Measurements from ENCODE around the gene TLE3.

DNA sequence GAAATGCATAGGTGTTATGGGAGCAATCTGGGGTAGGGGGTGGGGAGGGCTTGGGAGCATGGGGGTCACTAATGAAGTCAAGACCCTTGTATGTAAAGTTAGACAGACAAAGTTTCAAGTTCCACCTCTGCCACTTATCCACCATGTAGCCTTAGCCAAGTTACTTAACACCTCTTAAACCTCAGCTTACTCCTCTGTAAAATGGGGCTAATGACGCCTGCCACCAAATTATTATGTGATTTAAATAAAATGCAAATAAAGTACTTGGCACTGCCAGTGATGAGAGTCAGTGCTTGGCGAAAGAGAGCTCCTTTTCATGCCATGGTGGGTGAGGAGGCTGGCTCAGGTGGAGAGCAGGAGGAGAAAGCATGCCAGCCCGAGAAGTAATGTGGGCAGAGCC is 18.6 kb upstream of the TLE3 start:
- TF ChIP-seq BACH2 (CRISPR knock-in tag; IDR thresholded peaks at IDR 0.05; ENCODE audit: borderline replicate concordance): no peak
- no peak for TF ChIP-seq ARNTL (CRISPR knock-in tag; IDR thresholded peaks at IDR 0.05; ENCODE audit: borderline replicate concordance, low read depth)
- TF ChIP-seq, protein P1, sequence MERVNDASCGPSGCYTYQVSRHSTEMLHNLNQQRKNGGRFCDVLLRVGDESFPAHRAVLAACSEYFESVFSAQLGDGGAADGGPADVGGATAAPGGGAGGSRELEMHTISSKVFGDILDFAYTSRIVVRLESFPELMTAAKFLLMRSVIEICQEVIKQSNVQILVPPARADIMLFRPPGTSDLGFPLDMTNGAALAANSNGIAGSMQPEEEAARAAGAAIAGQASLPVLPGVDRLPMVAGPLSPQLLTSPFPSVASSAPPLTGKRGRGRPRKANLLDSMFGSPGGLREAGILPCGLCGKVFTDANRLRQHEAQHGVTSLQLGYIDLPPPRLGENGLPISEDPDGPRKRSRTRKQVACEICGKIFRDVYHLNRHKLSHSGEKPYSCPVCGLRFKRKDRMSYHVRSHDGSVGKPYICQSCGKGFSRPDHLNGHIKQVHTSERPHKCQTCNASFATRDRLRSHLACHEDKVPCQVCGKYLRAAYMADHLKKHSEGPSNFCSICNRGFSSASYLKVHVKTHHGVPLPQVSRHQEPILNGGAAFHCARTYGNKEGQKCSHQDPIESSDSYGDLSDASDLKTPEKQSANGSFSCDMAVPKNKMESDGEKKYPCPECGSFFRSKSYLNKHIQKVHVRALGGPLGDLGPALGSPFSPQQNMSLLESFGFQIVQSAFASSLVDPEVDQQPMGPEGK (CRISPR knock-in tag; IDR thresholded peaks at IDR 0.05; ENCODE audit: borderline replicate concordance): no peak
- TF ChIP-seq ZFP30 (CRISPR knock-in tag; IDR thresholded peaks at IDR 0.05): no peak
- no peak for TF ChIP-seq SNAI2 (CRISPR knock-in tag; IDR thresholded peaks at IDR 0.05)
- no peak for TF ChIP-seq RARB (CRISPR knock-in tag; IDR thresholded peaks at IDR 0.05)
- TF ChIP-seq, protein P2, sequence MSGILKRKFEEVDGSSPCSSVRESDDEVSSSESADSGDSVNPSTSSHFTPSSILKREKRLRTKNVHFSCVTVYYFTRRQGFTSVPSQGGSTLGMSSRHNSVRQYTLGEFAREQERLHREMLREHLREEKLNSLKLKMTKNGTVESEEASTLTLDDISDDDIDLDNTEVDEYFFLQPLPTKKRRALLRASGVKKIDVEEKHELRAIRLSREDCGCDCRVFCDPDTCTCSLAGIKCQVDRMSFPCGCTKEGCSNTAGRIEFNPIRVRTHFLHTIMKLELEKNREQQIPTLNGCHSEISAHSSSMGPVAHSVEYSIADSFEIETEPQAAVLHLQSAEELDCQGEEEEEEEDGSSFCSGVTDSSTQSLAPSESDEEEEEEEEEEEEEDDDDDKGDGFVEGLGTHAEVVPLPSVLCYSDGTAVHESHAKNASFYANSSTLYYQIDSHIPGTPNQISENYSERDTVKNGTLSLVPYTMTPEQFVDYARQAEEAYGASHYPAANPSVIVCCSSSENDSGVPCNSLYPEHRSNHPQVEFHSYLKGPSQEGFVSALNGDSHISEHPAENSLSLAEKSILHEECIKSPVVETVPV (CRISPR knock-in tag; IDR thresholded peaks at IDR 0.05): no peak
- TF ChIP-seq ZNF8 (CRISPR knock-in tag; IDR thresholded peaks at IDR 0.05): no peak
- TF ChIP-seq OSR1 (CRISPR knock-in tag; IDR thresholded peaks at IDR 0.05): no peak
- TF ChIP-seq ZFP3 (CRISPR knock-in tag; IDR thresholded peaks at IDR 0.05): no peak
- TF ChIP-seq, protein P3, sequence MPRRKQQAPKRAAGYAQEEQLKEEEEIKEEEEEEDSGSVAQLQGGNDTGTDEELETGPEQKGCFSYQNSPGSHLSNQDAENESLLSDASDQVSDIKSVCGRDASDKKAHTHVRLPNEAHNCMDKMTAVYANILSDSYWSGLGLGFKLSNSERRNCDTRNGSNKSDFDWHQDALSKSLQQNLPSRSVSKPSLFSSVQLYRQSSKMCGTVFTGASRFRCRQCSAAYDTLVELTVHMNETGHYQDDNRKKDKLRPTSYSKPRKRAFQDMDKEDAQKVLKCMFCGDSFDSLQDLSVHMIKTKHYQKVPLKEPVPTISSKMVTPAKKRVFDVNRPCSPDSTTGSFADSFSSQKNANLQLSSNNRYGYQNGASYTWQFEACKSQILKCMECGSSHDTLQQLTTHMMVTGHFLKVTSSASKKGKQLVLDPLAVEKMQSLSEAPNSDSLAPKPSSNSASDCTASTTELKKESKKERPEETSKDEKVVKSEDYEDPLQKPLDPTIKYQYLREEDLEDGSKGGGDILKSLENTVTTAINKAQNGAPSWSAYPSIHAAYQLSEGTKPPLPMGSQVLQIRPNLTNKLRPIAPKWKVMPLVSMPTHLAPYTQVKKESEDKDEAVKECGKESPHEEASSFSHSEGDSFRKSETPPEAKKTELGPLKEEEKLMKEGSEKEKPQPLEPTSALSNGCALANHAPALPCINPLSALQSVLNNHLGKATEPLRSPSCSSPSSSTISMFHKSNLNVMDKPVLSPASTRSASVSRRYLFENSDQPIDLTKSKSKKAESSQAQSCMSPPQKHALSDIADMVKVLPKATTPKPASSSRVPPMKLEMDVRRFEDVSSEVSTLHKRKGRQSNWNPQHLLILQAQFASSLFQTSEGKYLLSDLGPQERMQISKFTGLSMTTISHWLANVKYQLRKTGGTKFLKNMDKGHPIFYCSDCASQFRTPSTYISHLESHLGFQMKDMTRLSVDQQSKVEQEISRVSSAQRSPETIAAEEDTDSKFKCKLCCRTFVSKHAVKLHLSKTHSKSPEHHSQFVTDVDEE (CRISPR knock-in tag; IDR thresholded peaks at IDR 0.05): no peak
- TF ChIP-seq, protein P4, sequence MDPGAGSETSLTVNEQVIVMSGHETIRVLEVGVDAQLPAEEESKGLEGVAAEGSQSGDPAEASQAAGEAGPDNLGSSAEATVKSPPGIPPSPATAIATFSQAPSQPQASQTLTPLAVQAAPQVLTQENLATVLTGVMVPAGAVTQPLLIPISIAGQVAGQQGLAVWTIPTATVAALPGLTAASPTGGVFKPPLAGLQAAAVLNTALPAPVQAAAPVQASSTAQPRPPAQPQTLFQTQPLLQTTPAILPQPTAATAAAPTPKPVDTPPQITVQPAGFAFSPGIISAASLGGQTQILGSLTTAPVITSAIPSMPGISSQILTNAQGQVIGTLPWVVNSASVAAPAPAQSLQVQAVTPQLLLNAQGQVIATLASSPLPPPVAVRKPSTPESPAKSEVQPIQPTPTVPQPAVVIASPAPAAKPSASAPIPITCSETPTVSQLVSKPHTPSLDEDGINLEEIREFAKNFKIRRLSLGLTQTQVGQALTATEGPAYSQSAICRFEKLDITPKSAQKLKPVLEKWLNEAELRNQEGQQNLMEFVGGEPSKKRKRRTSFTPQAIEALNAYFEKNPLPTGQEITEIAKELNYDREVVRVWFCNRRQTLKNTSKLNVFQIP (CRISPR knock-in tag; IDR thresholded peaks at IDR 0.05; ENCODE audit: borderline replicate concordance, low read depth): no peak

Data from SK-N-SH treated with all-trans-retinoic acid at 6 μM for 48 hours (cell line).